Testis (tissue), 3 donors: ENCODE results near the gene ANO8. TPM values are rescaled to one million over a fixed set of nuclear protein-coding genes. Genes with fewer than 3 reads are reported as not detected.
"Not testable (repeated sequence)": the region's sequence is repeated elsewhere in the genome, so short reads cannot be mapped to it uniquely, and the experiment has no call there.

Experiments
- DNase-seq: peaks from one replicate; pipeline ENCODE4 v3.0.0-alpha.2; 2019
- H3K27ac ChIP-seq, 2 donors: fragments of 200-600 bp; sonication (generic); one replicate each; pipeline ENCODE4 v1.5.1; 2019
- H3K27me3 ChIP-seq: fragments of 200-600 bp; sonication (generic); one replicate; pipeline ENCODE4 v1.5.1; 2019
- H3K36me3 ChIP-seq: fragments of 200-600 bp; sonication (generic); one replicate; pipeline ENCODE4 v1.5.1; 2017; ENCODE audit warnings: low read depth; ENCODE audit errors: missing control alignments
- H3K4me1 ChIP-seq: fragments of 200-600 bp; sonication (generic); one replicate; pipeline ENCODE4 v1.5.1; 2019
- H3K4me3 ChIP-seq, 2 donors: fragments of 200-600 bp; sonication (generic); one replicate each; pipeline ENCODE4 v1.5.1; 2017 to 2019
- H3K9me3 ChIP-seq: fragments of 200-600 bp; sonication (generic); one replicate; pipeline ENCODE4 v1.5.1; 2017
- CTCF ChIP-seq, 3 experiments: fragments of 450-650 bp in 2 of 3; fragments of 200-600 bp in 1 of 3; sonication (generic) in 1 of 3; IDR thresholded peaks; one replicate each; pipeline ENCODE4 v1.5.1; 2016 to 2019; ENCODE audit warnings: antibody characterized with exemption in 3 of 3, mild to moderate bottlenecking in 2 of 3, moderate library complexity in 1 of 3
- POLR2A ChIP-seq: fragments of 450-650 bp; IDR thresholded peaks from one replicate; pipeline ENCODE4 v1.6.1; 2017; ENCODE audit warnings: antibody characterized with exemption, mild to moderate bottlenecking, moderate library complexity
- WGBS, 2 donors: methylation state at CpG; one replicate each; pipeline ENCODE4 v1.1.5; 2018; 5-methylcytosine and 5-hydroxymethylcytosine counted together
- intact Hi-C: fragments of 100-400 bp; cut with DNase I; formaldehyde crosslinking; loops from one replicate; pipeline ENCODE4 v1.15.1; 2023; ENCODE audit warnings: low total_unique reads
- polyA plus RNA-seq: library from polyadenylated mRNA; stranded (reverse); fragments of 350-450 nt; fragmentation: Illumina TruSeq; extraction: RNeasy Lipid Tissue Mini Kit (QIAGEN cat#74804); gene quantifications from one replicate; pipeline ENCODE4 v1.2.3, GENCODE V29; 2014; ENCODE audit warnings: low read depth, low replicate concordance; ENCODE audit not compliant: insufficient read depth
- total RNA-seq, 2 donors: library from RNA; depleted of rRNA; stranded (reverse); fragments of >200 nt; gene quantifications; one replicate each; pipeline ENCODE4 v1.2.3, GENCODE V29; 2016

Gene ANO8
- total and polyA plus RNA-seq, 3 donors from 2014 or later = 4.5 to 19.2 (median 17.5) TPM

GRCh38 chr19:17279436-17279835, 55.2 kb downstream of the ANO8 start:
- no peak for TF ChIP-seq CTCF (IDR thresholded peaks at IDR 0.05)
- no peak for TF ChIP-seq POLR2A
- no peaks in the 10 kb centered on the region for H3K36me3 ChIP-seq
- no peak overlapping the region for H3K27ac ChIP-seq
- intact Hi-C loops = loop anchor here (10.0 kb wide), 1 partner anchor 75 kb away; no protein-coding TSS in a partner anchor
- H3K4me3 ChIP-seq = no peak overlapping the region
- 63 to 78% methylated on average over 3 of the region's 3 CpGs for WGBS, 2 donors
- DNase-seq = no peak
- H3K27me3 ChIP-seq = no peaks in the 10 kb centered on the region
- H3K4me1 ChIP-seq = peaks cover 10% of the 10 kb centered on the region
- no peaks in the 10 kb centered on the region for H3K9me3 ChIP-seq

- 91 to 94% methylated on average over 18 to 19 of the region's 19 CpGs for WGBS, 2 donors
- Histone ChIP-seq H3K36me3 (no peaks in the 10 kb centered on the region), H3K4me3 (no peak overlapping the region), H3K4me1 (no peaks in the 10 kb centered on the region), H3K27me3 (no peaks in the 10 kb centered on the region), H3K27ac (no peak overlapping the region), H3K9me3 (no peaks in the 10 kb centered on the region)
- TF ChIP-seq POLR2A = no peak
- TF ChIP-seq CTCF (IDR thresholded peaks at IDR 0.05) = no peak
- no peak for DNase-seq
- intact Hi-C loops = loop anchor here (10.0 kb wide), 1 partner anchor 71 kb away; no protein-coding TSS in a partner anchor
Observed at GRCh38 chr19:17275441-17276175, 59.0 kb downstream of the ANO8 start.

GRCh38 chr19:17274892-17275291, 59.8 kb downstream of the ANO8 start:
- WGBS, 2 donors = 98 to 100% methylated on average over 3 of the region's 3 CpGs
- not testable (repeated sequence) for H3K27ac ChIP-seq, H3K4me3 ChIP-seq, H3K27me3 ChIP-seq, H3K36me3 ChIP-seq, H3K9me3 ChIP-seq, DNase-seq, H3K4me1 ChIP-seq
- intact Hi-C loops = loop anchor here (10.0 kb wide), 1 partner anchor 70 kb away; no protein-coding TSS in a partner anchor

Other genes with a start within 250 kb of the ANO8 start
- gene USE1, start 119.5 kb downstream of the ANO8 start, total RNA-seq = 10 to 100 TPM; 15.8 to 23.8 TPM
- gene USE1, start 119.5 kb downstream of the ANO8 start, polyA plus RNA-seq = 33.3 TPM
- gene OCEL1, start 108.6 kb downstream of the ANO8 start, total RNA-seq = 10 to 100 TPM in 1 of 2 donors, 1 to 10 TPM in 1; 6.6 to 13.9 TPM
- 17.5 TPM for gene OCEL1, start 108.6 kb downstream of the ANO8 start, polyA plus RNA-seq
- 10 to 100 TPM; 63.1 to 71.8 TPM for gene NR2F6, start 88.9 kb downstream of the ANO8 start, total RNA-seq
- gene NR2F6, start 88.9 kb downstream of the ANO8 start, polyA plus RNA-seq = 20.4 TPM
- 1 to 10 TPM; 2.0 to 5.6 TPM for gene USHBP1, start 70.1 kb downstream of the ANO8 start, total RNA-seq
- gene USHBP1, start 70.1 kb downstream of the ANO8 start, polyA plus RNA-seq = 2.6 TPM
- gene BABAM1, start 67.4 kb downstream of the ANO8 start, total RNA-seq = 10 to 100 TPM; 93.2 to 95.4 TPM
- gene BABAM1, start 67.4 kb downstream of the ANO8 start, polyA plus RNA-seq = 110 TPM
- gene ANKLE1, start 53.0 kb downstream of the ANO8 start, total RNA-seq = 1 to 10 TPM; 3.1 to 5.3 TPM
- gene ANKLE1, start 53.0 kb downstream of the ANO8 start, polyA plus RNA-seq = 0.45 TPM
- gene ABHD8, start 31.4 kb downstream of the ANO8 start, total RNA-seq = 10 to 100 TPM; 27.1 to 49.1 TPM
- gene ABHD8, start 31.4 kb downstream of the ANO8 start, polyA plus RNA-seq = 70.7 TPM
- gene MRPL34, start 29.0 kb downstream of the ANO8 start, total RNA-seq = 100 to 1,000 TPM; 180 to 206 TPM
- 126 TPM for gene MRPL34, start 29.0 kb downstream of the ANO8 start, polyA plus RNA-seq
- gene DDA1, start 25.3 kb downstream of the ANO8 start, total RNA-seq = 10 to 100 TPM; 46.4 to 55.5 TPM
- 123 TPM for gene DDA1, start 25.3 kb downstream of the ANO8 start, polyA plus RNA-seq
- gene GTPBP3, start 2.7 kb upstream of the ANO8 start, total RNA-seq = 10 to 100 TPM; 21.6 to 22.9 TPM
- 9.7 TPM for gene GTPBP3, start 2.7 kb upstream of the ANO8 start, polyA plus RNA-seq
- 1 to 10 TPM; 3.4 to 4.4 TPM for gene PLVAP, start 42.5 kb upstream of the ANO8 start, total RNA-seq
- gene PLVAP, start 42.5 kb upstream of the ANO8 start, polyA plus RNA-seq = 20.5 TPM
- 1 to 10 TPM in 1 of 2 donors, not detected in 1; 1.3 TPM for gene CCDC194, start 59.3 kb upstream of the ANO8 start, total RNA-seq
- gene CCDC194, start 59.3 kb upstream of the ANO8 start, polyA plus RNA-seq = 0.45 TPM
- gene BST2, start 70.8 kb upstream of the ANO8 start, total RNA-seq = 10 to 100 TPM; 37.4 to 64.4 TPM
- 71.4 TPM for gene BST2, start 70.8 kb upstream of the ANO8 start, polyA plus RNA-seq
- 10 to 100 TPM; 44.0 to 48.3 TPM for gene MVB12A, start 85.2 kb upstream of the ANO8 start, total RNA-seq
- gene MVB12A, start 85.2 kb upstream of the ANO8 start, polyA plus RNA-seq = 28.6 TPM
- gene TMEM221, start 113.8 kb upstream of the ANO8 start, total RNA-seq = 1 to 10 TPM in 1 of 2 donors, under 1 TPM in 1; 0.68 to 2.6 TPM
- gene TMEM221, start 113.8 kb upstream of the ANO8 start, polyA plus RNA-seq = 1.4 TPM
- under 1 TPM in 1 of 2 donors, not detected in 1; 0.87 TPM for gene NXNL1, start 126.1 kb upstream of the ANO8 start, total RNA-seq
- not detected for gene NXNL1, start 126.1 kb upstream of the ANO8 start, polyA plus RNA-seq
- gene SLC27A1, start 135.7 kb upstream of the ANO8 start, total RNA-seq = 100 to 1,000 TPM in 1 of 2 donors, 10 to 100 TPM in 1; 92.8 to 105 TPM
- 25.9 TPM for gene SLC27A1, start 135.7 kb upstream of the ANO8 start, polyA plus RNA-seq
- 10 to 100 TPM; 77.7 to 82.9 TPM for gene PGLS, start 176.8 kb upstream of the ANO8 start, total RNA-seq
- 44.3 TPM for gene PGLS, start 176.8 kb upstream of the ANO8 start, polyA plus RNA-seq
- gene COLGALT1, start 220.8 kb upstream of the ANO8 start, total RNA-seq = 10 to 100 TPM; 70.3 to 94.5 TPM
- 52.0 TPM for gene COLGALT1, start 220.8 kb upstream of the ANO8 start, polyA plus RNA-seq